Prostate gland (tissue), 2 donors: ENCODE measurements around the gene CD79B.

Experiments used
- CTCF ChIP-seq, 4 experiments: fragments of 200-600 bp in 2 of 4; fragments of 450-650 bp in 2 of 4; sonication (generic) in 2 of 4; IDR thresholded peaks; 1 replicate in 3 of 4; 2 replicates in 1 of 4; pipeline ENCODE4 v1.5.1; 2016 to 2019; ENCODE audit warnings: antibody characterized with exemption in 4 of 4, mild to moderate bottlenecking in 2 of 4, moderate library complexity in 2 of 4
- POLR2AphosphoS5 ChIP-seq: sonication (generic); formaldehyde crosslinking; IDR thresholded peaks from one replicate; pipeline ENCODE4 v1.6.1; 2017; ENCODE audit warnings: antibody characterized with exemption

GRCh38 chr17:63974594-63975192 lies 42.6 kb upstream of the CD79B start:
- TF ChIP-seq POLR2AphosphoS5 (no peak), CTCF (IDR thresholded peaks at IDR 0.05) (no peak)
